Tibial nerve (tissue), 4 donors: Measurements from ENCODE around the gene APLN. TPM values are rescaled to one million over a fixed set of nuclear protein-coding genes. Genes with fewer than 3 reads are reported as not detected.

Experiments used
- DNase-seq, 2 donors: peaks; one replicate each; pipeline ENCODE4 v3.0.0-alpha.2; 2019; ENCODE audit warnings: low spot score in 2 of 2
- H3K27ac ChIP-seq, 4 donors: fragments of 200-600 bp; sonication (generic) in 3 of 4; one replicate each; pipeline ENCODE4 v1.5.1; 2017 to 2019; ENCODE audit warnings: mild to moderate bottlenecking in 1 of 4
- H3K27me3 ChIP-seq, 2 donors: fragments of 200-600 bp; sonication (generic) in 1 of 2; one replicate each; pipeline versions ENCODE4 v1.5.1 to v1.6.0; 2017 to 2019
- H3K36me3 ChIP-seq, 3 donors: fragments of 200-600 bp; sonication (generic); one replicate each; pipeline ENCODE4 v1.5.1; 2018 to 2019
- H3K4me1 ChIP-seq, 4 donors: fragments of 200-600 bp; sonication (generic) in 3 of 4; one replicate each; pipeline ENCODE4 v1.5.1; 2017 to 2019
- H3K4me3 ChIP-seq, 4 donors: fragments of 200-600 bp; sonication (generic) in 3 of 4; one replicate each; pipeline ENCODE4 v1.5.1; 2017 to 2019; ENCODE audit warnings: mild to moderate bottlenecking in 1 of 4, moderate library complexity in 1 of 4
- H3K9me3 ChIP-seq, 4 donors: fragments of 200-600 bp; sonication (generic) in 3 of 4; one replicate each; pipeline ENCODE4 v1.5.1; 2017 to 2019
- CTCF ChIP-seq, 5 experiments: fragments of 200-600 bp in 3 of 5; fragments of 450-650 bp in 2 of 5; sonication (generic) in 3 of 5; IDR thresholded peaks; one replicate each; pipeline ENCODE4 v1.5.1; 2016 to 2019; ENCODE audit warnings: antibody characterized with exemption in 5 of 5, mild to moderate bottlenecking in 3 of 5, moderate library complexity in 2 of 5
- EP300 ChIP-seq, 2 donors: sonication (generic); formaldehyde crosslinking; IDR thresholded peaks; one replicate each; pipeline ENCODE4 v1.6.1; 2017; ENCODE audit warnings: antibody characterized with exemption in 2 of 2, mild to moderate bottlenecking in 1 of 2
- POLR2A ChIP-seq, 2 donors: fragments of 450-650 bp; IDR thresholded peaks; one replicate each; pipeline ENCODE4 v1.6.1; 2017; ENCODE audit warnings: antibody characterized with exemption in 2 of 2, mild to moderate bottlenecking in 2 of 2, moderate library complexity in 2 of 2
- WGBS, 2 donors: methylation state at CpG; one replicate each; pipeline ENCODE4 v1.1.5; 2018; 5-methylcytosine and 5-hydroxymethylcytosine counted together
- total RNA-seq, 4 donors: library from RNA; depleted of rRNA; stranded (reverse); fragments of >200 nt; gene quantifications; one replicate each; pipeline ENCODE4 v1.1.0, GENCODE V29; 2016

APLN gene
- total RNA-seq, 4 donors from 2014 or later, result 0.20 to 0.60 (median 0.21) TPM; not detected in 1

DNA sequence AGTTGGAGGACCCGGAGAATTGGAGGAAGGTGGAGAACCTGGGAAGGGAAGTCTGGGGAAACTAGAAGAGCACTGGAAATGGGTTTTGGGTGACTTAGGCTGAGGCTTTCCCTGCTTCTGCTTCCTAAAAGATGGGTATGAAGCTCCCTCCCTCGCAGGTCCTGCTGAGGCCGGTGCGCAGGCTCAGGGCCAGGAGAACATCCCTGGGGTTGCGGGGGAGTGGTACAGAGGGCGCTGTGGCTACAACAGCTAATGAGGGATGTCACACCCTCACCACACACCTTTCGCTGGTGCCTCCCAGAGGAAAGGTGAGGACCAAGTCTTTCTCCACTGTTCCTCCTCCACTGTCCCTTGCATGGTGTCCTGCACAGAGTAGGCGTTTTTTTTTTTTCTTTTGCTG is 15.8 kb downstream of the APLN start:
- no peak overlapping the region for H3K27ac ChIP-seq
- no peak for DNase-seq
- TF ChIP-seq CTCF (IDR thresholded peaks at IDR 0.05), result no peak
- no peak for TF ChIP-seq EP300 (IDR thresholded peaks at IDR 0.05)
- no peak for TF ChIP-seq POLR2A (IDR thresholded peaks at IDR 0.05)
- H3K9me3 ChIP-seq, result no peaks in the 10 kb centered on the region
- no peaks in the 10 kb centered on the region for H3K36me3 ChIP-seq
- no peaks in the 10 kb centered on the region for H3K4me1 ChIP-seq
- no peak overlapping the region for H3K4me3 ChIP-seq
- peaks cover 0 to 6% of the 10 kb centered on the region in 2 donors for H3K27me3 ChIP-seq
- 70 to 77% methylated on average over 4 to 8 of the region's 8 CpGs for WGBS, 2 donors

GRCh38 chrX:129637217-129638109 is 17.3 kb downstream of the APLN start:
- TF ChIP-seq EP300 (IDR thresholded peaks at IDR 0.05), result no peak
- TF ChIP-seq CTCF (IDR thresholded peaks at IDR 0.05), result peak; percentile 67 to 95 (median 84)
- DNase-seq, result peak; percentile 60 to 80
- Histone ChIP-seq H3K27ac (no peak overlapping the region), H3K27me3 (peaks cover 0 to 6% of the 10 kb centered on the region in 2 donors), H3K9me3 (no peaks in the 10 kb centered on the region), H3K36me3 (no peaks in the 10 kb centered on the region), H3K4me1 (no peaks in the 10 kb centered on the region), H3K4me3 (no peak overlapping the region)
- 10 to 33% methylated on average over 10 to 13 of the region's 13 CpGs for WGBS, 2 donors

GRCh38 chrX:129636175-129636681 is 18.5 kb downstream of the APLN start:
- H3K27me3 ChIP-seq, result peaks cover 0 to 5% of the 10 kb centered on the region in 2 donors
- H3K9me3 ChIP-seq, result no peaks in the 10 kb centered on the region
- no peak overlapping the region for H3K27ac ChIP-seq
- H3K4me1 ChIP-seq, result no peaks in the 10 kb centered on the region
- no peaks in the 10 kb centered on the region for H3K36me3 ChIP-seq
- 67 to 83% methylated on average over 7 to 8 of the region's 8 CpGs for WGBS, 2 donors
- H3K4me3 ChIP-seq, result no peak overlapping the region
- TF ChIP-seq CTCF (IDR thresholded peaks at IDR 0.05) (no peak), EP300 (IDR thresholded peaks at IDR 0.05) (no peak), POLR2A (IDR thresholded peaks at IDR 0.05) (no peak)
- DNase-seq, result no peak

DNA sequence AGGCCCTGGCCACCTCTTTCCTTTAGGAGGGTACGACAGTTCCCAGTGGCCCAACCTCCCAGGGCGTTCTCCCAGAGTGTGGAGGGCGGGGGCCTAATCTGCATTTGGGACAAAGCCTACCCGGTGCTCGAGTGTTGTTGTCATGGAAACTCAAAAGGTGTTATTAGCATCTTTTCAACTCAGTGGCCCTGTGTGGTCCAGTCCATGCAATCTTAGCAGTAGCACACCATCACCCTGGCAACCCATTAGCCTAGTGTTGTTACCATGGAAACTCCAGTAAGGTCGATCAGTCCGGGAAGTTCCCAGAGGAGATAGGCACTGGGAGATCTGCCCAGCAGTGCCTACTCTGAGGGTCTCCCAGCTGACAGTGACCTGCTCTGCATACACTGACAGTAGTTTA is 20.2 kb downstream of the APLN start:
- DNase-seq, result no peak
- WGBS, 2 donors, result 63 to 72% methylated on average over 4 to 7 of the region's 7 CpGs
- no peak overlapping the region for H3K4me3 ChIP-seq
- no peaks in the 10 kb centered on the region for H3K4me1 ChIP-seq
- H3K27ac ChIP-seq, result no peak overlapping the region
- TF ChIP-seq POLR2A (IDR thresholded peaks at IDR 0.05) (no peak), CTCF (IDR thresholded peaks at IDR 0.05) (no peak), EP300 (IDR thresholded peaks at IDR 0.05) (no peak)
- no peaks in the 10 kb centered on the region for H3K36me3 ChIP-seq
- no peaks in the 10 kb centered on the region for H3K27me3 ChIP-seq
- H3K9me3 ChIP-seq, result no peaks in the 10 kb centered on the region

GRCh38 chrX:129632443-129632842 is 22.3 kb downstream of the APLN start:
- H3K4me3 ChIP-seq, result no peak overlapping the region
- H3K27me3 ChIP-seq, result no peaks in the 10 kb centered on the region
- no peak for DNase-seq
- H3K4me1 ChIP-seq, result no peaks in the 10 kb centered on the region
- H3K9me3 ChIP-seq, result no peaks in the 10 kb centered on the region
- no peak overlapping the region for H3K27ac ChIP-seq
- WGBS, 2 donors, result 76 to 77% methylated on average over 7 of the region's 7 CpGs
- H3K36me3 ChIP-seq, result no peaks in the 10 kb centered on the region
- TF ChIP-seq CTCF (IDR thresholded peaks at IDR 0.05) (no peak), POLR2A (IDR thresholded peaks at IDR 0.05) (no peak)
